Fibroblast of skin of back (primary cell): ENCODE results near the gene MRPL20.
"Not testable (repeated sequence)": the region's sequence is repeated elsewhere in the genome, so short reads cannot be mapped to it uniquely, and the experiment has no call there.

Source experiments
- DNase-seq: peaks from one replicate; pipeline ENCODE4 v3.0.0-alpha.2; 2013

Gene MRPL20

DNA sequence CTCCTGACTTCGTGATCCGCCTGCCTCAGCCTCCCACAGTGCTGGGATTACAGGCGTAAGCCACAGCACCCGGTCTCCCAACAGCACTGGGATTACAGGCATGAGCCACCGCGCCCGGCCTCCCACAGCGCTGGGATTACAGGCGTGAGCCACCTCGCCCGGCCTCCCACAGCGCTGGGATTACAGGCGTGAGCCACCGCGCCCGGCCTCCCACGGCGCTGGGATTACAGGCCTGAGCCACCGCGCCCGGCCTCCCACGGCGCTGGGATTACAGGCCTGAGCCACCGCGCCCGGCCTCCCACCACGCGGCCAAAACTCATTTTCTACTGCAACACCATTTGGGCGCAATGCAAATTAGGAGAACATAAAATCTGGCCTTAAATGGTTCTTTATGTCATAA lies 21.8 kb downstream of the MRPL20 start:
- DNase-seq: not testable (repeated sequence)

- DNase-seq: no peak
Observed at GRCh38 chr1:1381294-1381693, 25.8 kb downstream of the MRPL20 start.

- DNase-seq: no peak
Observed at GRCh38 chr1:1380860-1381259, 26.2 kb downstream of the MRPL20 start.

GRCh38 chr1:1377540-1378205 lies 29.4 kb downstream of the MRPL20 start:
- no peak for DNase-seq

GRCh38 chr1:1376551-1377226 lies 30.4 kb downstream of the MRPL20 start:
- DNase-seq: no peak

DNA sequence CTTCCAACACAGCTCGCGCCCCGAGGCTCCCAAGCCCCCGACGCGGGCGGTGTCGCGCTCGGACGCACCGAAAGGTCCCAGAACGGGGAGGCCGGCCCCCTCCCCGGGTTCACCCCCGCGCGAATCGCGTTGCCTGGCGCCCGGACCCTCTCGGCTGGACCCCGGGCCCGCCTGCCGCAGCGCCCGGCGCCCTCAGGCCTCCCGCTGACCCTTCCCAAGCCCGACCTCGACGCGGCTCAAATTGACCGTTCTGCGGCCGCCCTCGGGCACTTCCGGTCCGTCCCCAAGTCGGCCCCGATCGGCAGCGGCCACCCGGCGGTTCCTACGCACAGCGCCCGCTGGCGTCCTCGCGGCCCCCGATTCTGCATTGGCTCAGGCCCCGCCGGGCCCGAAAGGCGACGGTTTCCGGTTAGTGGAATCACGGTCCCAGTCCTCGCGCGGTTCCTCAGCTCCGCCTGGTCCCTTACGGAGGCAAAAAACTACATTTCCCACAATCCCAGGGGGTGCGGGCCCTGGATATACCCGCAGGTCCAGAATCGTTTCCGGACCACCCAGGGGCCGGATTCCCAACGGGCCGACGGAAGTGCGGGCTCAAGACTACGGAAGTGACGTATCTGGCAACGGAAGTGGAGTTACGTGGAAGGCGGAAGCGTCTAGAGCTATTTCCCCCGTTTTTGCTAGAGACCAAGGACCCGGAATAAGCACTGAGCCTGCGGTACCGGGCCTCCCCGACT lies 32.0 kb downstream of the MRPL20 start, which contains the start of gene AURKAIP1:
Gene AURKAIP1, minus strand, starts transcription at position 279 of the 734 bp plus-strand sequence. CDS start 451 bp downstream, outside the sequence.
- DNase-seq: peak; percentile 100

DNA sequence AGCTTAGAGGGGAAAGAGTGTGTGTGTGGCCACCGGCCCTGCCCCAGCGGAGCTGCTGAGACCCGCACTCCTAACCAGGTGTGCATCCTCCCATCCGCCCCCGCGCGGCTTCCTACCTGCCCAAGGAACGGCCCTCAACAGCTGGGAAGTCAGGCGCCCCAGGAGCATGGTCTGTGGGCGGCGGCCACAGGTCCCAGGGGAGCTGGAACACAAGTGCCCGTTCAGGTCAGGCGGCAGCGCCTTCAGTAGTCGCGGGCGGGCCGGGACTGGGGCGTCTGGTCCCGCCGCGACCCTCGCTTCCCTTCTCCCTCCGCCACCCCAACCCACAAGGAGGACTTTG lies 32.5 kb downstream of the MRPL20 start:
- no peak for DNase-seq

DNA sequence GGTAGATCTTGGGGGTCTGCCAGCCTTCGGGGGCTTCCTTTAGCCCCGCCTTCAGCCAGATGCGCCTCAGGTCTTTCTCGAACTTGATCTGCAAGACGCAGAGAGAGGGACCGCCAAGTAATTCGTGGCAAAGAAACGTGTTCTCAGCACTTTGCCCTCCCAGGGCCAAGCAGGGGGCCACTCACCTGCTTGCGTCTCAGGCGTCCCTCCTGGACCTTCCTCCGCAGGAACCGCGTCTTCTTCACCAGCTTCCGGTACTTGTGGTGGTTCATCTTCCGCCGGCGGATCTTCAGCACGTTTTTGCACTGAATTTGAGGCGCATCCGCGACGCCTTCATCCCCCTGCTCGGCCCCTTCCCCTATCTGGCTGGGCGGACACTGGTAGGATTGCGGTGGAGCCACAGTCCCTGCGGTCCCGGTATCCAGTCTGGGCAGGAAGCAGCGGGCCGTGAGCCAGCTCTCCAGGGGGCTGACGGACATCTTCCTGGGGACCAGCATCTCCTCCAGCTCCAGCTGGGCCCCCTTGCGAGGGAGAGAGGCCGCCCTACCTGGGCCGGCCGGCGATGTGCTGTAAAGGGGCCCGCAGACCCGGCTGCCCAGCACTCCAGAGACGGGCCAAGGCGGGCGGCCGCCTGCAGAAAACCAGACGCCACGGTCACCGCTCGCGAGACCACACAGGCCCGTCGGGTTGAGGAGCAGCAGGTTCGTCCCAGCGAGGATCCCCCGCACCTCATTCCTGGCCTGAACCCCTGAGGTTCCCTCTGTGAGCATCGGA lies 33.1 kb downstream of the MRPL20 start:
- no peak for DNase-seq

GRCh38 chr1:1373051-1373814 lies 33.9 kb downstream of the MRPL20 start:
- DNase-seq: no peak

DNA sequence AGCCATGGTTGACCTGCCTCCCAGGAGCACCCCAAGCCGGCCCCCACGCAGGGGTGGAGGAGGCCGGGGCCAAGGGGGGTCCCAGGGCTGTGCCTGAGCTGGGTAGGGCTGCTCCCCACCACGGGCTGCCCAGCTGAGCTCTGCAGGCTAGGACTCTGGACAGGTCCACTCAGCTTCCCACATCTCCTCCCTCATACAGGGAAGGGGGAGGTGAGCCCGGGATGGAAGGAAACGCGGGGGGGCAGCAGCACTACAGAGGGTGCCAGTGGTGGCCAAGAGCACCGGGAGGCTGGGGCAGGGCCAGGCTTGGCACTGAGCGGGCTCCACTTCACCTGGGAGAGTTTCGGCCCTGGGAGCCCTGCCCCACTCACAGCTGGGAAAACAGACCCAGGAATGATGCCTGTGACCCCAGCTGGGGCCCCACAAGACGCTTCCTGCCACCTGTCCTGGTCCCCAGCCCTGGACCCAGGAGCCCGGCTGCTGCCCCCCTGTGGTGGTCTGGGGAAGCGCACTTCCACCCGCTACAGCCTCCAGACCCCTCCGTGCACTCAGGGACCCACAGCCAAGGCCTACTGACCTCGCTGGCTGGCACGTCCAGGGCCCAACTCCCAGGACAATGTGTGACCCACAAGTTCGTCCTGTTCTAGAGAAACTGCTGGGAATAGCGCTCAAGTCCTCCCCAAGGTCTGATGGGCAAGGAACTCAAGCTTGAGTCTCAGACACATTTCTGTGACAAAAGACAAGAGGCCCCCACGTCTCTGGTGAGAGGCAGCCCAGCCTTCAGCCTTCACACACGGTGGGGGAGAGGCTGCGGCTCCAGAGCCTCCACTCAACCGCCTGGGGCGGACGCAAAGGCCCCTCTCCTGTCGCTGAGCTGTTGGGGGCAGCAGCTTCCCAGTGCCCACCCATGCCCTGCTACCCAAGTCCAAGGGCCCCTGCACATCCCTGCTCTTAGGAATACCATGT lies 35.1 kb downstream of the MRPL20 start:
- DNase-seq: peak; percentile 42

DNA sequence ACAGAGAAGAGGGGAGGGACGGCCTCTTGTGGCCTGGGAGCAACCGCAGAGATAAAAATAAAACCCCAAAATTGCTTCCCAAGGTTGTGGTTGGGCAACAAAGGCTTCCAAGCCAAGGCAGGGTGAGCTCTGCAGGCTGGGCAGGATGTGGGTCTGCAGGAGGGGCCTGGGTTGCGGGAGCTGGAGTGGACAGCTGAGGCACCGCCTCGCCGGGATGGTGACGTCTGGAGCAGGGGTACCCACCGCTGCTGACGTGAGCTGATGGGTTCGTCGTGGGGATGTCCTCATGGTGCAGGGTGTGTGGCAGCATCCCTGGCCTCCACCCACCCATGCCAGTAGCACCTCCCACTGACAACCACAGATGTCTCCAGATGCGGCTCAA lies 35.7 kb downstream of the MRPL20 start:
- DNase-seq: no peak

DNA sequence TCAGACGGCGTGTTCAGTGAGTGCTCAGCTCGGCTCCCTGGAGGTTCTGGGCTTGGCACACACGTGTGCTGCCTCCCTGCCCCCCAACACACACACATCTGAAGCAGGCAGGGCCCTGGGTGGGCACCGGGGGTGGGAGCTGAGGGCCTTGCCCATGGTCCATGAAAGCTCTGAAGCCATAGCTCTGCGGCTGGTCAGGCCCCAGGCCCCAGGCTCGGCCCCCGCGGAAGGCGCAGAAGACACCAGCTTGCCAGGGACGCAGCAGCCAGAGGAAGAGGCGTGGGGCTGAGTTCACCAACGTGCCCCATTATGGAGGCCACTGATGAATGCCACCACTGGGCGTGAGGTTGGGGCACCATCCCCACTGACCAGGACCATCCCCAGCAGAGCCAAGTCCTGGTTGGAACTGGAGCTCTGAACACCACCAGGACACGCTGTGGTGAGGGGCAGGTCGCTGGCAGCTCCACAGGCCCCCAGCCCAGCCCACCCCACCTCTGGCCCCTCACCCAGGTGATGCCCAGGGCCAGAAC lies 36.3 kb downstream of the MRPL20 start:
- no peak for DNase-seq

GRCh38 chr1:1370094-1370493 lies 37.0 kb downstream of the MRPL20 start:
- not testable (repeated sequence) for DNase-seq

- DNase-seq: no peak
Observed at GRCh38 chr1:1367315-1367714, 39.8 kb downstream of the MRPL20 start.

GRCh38 chr1:1366699-1367066 lies 40.4 kb downstream of the MRPL20 start:
- no peak for DNase-seq

- no peak for DNase-seq
Observed at GRCh38 chr1:1365875-1366698, 41.0 kb downstream of the MRPL20 start.

DNA sequence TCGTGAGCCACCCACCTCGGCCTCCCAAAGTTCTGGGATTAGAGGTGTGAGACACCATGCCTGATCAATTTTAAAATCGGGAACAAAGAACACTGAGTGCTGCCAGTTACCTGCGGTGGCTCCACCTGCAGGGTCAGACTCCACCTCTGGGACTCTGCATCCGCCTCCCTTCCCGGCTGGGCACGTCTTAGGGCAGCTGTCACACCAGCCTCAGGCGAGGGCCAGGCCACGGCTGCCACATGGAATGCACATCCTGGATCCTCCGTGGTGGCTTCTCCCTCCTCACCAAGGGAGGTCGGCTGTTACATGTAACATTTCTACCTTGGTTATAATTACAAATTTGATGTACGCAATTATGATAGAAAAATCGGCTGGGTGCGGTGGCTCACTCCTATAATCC lies 42.8 kb downstream of the MRPL20 start:
- no peak for DNase-seq

DNA sequence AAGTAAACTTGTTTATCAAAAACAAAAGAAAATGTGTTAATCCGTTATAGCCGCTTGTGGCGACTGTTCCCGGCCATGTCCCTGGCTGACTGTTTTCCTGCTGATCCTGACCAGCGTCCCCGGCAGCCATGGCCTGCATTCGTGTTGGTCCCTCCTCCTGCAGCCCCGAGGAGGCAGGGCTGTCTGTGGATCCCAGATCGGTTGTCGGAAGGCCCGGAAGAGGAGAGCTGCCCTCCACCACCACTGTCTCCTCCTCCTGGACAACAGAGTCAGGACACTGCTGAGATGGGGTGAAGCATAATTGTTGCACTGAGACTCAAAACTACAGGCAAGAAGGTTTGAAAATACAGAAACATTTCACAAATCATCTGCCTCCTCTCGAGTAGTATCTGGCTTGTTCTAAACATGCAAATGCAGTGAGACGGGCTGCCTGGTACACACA lies 45.1 kb downstream of the MRPL20 start:
- DNase-seq: peak; percentile 91

GRCh38 chr1:1361233-1361981 lies 45.7 kb downstream of the MRPL20 start:
- peak; percentile 28 for DNase-seq
